ENCODE data around the gene TMEM250.

Gene TMEM250

DNA sequence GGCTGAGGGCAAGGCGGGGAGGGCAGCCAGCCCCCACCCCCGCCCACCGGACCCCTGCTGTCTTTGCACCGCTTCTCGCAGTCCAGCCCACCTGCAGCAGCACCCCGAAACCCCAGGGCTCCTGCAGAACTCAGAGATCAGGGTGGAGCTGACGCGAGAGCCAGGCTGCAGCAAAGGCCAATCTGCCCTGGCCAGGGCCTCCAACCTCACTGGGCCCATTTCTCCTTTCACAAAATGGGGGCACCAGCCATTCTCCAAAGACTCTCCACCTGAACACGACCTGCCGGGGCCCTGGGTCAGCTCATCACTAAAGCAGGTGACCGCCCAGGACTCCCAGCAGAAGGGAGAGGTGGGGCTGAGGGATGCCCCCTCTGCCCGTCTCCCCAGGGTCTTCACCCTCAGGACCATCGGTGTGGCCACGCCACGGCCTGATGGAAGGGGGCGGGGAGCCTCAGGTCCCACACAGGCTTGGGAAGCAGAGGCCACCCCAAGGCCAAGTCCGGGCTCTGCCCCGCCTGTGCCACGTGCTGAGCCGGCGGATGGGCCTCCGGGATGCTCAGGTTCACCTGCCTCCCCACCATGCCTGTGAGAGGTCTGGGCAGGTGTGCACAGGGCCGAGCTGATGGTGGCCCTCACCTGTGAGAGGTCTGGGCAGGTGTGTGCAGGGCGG, 36.7 kb downstream of the TMEM250 start:
- no peak for DNase-seq

- peak; percentile 65 for DNase-seq
Measured at GRCh38 chr9:136081113-136081825, 37.4 kb downstream of the TMEM250 start.

GRCh38 chr9:136080716-136081112, 38.0 kb downstream of the TMEM250 start:
- no peak for DNase-seq

DNA sequence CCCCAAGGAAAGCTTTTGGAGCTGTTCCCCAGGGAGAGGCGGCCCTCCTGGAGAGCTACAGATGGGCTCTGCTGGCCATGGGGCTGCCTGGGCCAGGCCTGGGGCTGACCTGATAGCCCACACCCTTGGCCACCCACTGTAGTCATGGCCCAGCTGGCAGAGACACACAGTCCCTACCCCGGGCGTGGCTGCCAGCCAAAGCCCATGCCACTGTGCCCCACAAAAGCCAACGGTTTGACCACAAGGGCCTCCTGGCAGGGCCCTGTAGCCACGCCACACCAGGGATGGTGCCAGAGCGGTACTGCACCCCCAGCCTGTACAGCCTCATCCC, 38.8 kb downstream of the TMEM250 start:
- no peak for DNase-seq

DNA sequence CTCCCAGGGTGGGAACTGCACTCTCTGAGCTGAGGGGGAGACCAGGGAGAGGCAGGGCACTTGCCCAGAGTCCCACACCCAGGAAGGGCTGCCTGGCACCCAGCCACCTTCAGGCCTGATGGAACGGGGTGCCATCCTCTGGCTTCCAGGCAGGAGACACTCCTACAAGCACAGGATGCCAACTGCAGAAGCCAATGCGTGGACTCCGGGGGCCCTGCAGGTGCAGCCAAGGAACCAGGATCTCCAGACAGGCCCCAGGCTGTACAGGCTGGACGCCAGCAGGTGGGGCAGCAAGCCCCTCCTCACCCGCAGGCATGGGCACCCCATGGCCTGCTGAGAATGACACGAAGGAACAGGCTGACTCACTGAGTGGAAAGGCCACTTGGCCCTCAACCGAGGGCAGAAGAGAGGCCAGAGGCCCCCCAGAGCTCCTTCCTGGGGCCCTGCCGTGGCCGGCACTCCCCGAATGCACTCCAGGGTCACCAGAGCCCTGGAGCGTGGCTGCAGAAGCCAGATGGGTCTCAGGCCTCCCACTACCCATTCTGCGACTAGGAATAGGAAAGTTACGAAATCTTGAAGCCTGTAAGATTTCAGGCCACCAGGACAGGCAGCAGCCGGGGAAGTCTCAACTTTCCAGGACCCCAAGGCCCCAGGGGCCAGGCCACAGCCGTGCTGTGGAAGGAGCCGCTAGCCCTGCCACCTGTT, 39.3 kb downstream of the TMEM250 start:
- no peak for DNase-seq

DNA sequence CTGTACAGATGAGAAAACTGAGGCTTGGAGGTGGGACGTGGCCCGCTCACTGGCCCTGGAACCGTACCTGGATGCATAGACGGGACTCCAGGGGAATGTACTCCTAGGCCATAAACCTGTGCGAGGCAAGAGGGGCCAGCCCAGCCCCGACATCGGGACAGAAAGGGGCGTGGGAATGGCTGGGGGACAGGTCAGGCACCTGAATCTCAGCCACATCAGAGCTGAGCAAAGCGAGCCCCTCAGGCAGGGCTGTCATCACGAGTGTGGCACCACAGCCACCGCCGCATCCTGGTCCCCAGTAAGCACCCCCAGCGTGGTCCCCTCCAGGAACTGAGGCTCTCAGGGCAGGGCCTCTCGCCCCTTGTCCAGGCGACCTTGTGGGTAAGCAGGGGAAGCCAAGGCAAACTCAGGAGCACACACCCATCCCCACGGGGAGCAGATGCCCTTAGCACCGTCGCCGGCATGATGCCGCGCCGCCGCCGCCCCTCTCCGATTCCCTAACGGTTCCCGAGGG, 40.1 kb downstream of the TMEM250 start:
- no peak for DNase-seq

GRCh38 chr9:136078024-136078423, 40.7 kb downstream of the TMEM250 start:
- no peak for DNase-seq

DNA sequence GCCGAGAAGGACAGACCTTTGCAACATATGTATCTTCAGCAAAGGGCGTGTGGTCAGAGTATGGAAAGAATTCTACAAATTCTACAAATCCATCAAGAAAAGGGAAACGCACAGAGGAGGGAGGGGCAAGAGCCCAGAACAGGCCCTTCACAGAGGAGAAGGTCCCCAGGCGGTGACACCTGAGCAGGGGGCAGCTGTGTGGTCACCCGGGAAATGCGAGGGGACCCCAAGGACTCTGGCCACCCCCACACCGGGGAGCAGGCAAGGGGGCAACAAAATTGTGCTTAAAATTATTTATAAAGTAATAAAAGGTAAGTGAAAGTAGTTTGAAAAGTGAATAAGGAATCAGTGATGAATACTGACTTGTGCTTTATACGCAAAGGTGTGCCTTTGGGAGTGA, 41.2 kb downstream of the TMEM250 start:
- no peak for DNase-seq

- DNase-seq: no peak
Measured at GRCh38 chr9:136075881-136076678, 42.6 kb downstream of the TMEM250 start.

DNA sequence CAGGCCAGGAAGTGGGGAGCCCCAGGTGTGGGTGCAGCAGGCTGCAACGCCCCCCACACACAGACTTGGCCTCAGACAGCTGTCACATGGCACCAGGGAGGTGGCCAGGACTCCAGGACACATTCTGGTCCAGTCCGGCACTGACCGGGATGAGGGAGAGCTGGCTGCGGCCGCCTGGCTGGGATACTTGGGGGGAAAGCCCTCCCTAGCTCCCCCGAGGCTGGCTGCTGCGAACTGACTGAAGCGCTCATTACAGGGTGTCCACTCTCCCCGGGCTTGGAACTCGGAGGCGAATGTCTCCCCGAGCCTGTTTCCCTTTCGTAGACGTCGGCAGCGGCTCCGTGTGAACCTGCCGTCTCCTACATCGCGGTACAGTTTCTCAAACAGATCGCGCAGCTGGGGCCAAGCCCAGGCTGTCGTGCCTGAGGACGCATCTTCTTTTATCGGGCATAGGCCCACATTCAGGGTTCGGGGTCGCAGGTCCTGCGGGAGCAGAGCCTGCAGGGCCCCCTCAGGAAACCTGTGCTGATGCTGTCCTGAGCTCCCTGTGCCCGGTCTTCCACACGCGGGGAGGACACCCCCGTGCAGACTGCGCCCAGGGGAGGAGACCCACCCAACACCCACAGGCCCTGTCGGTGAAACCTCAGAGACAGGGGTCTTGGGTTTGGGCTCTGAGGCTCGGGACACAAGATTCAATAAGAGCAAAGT, 43.4 kb downstream of the TMEM250 start:
- DNase-seq: no peak

GRCh38 chr9:136074706-136075105, 44.0 kb downstream of the TMEM250 start:
- DNase-seq: no peak
